HG03280 (cell line): ENCODE data around the gene APBB2.

Experiments used
- ATAC-seq: cut with Tn5 transposase; IDR thresholded peaks from one replicate; pipeline ENCODE4 v1.9.1; 2021; ENCODE audit warnings: mild to moderate bottlenecking, moderate library complexity; ENCODE audit not compliant: unreplicated experiment

APBB2 gene

DNA sequence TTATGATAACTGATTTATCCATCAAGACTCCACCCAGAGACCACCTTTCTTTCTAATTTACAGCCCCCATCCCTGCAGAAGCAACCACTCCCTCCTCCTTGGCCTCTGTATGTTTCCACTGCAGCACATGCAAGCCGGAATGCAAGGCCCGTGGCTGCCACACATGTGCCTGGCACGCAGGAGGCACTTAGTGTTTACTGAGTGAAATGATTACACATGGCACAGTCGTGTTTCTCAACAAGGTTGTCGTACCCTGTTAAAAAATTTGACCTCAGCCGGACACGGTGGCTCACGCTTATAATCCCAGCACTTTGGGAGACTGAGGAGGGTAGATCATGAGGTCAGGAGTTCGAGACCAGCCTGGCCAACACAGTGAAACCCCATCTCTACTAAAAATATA is 104.3 kb downstream of the APBB2 start:
- ATAC-seq: no peak

DNA sequence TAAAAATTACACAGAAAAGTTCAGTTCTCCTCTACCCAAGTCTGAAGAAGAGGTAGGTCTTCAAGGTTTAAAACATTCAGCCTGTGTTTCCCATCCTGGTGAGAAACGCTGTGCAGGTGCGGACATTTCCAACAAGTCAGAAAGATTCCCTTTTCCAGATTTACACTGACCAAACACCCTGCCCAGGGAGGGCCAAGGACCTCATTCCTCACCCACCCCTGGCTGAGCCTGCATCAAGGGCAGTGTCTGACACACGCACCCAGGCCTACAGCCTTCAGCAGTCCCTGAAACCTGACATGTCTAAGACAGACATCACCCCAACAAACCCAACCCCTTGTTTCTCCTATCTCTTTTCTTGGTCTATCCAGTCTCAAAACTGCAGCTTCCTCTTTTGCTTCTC is 105.9 kb downstream of the APBB2 start:
- no peak for ATAC-seq

DNA sequence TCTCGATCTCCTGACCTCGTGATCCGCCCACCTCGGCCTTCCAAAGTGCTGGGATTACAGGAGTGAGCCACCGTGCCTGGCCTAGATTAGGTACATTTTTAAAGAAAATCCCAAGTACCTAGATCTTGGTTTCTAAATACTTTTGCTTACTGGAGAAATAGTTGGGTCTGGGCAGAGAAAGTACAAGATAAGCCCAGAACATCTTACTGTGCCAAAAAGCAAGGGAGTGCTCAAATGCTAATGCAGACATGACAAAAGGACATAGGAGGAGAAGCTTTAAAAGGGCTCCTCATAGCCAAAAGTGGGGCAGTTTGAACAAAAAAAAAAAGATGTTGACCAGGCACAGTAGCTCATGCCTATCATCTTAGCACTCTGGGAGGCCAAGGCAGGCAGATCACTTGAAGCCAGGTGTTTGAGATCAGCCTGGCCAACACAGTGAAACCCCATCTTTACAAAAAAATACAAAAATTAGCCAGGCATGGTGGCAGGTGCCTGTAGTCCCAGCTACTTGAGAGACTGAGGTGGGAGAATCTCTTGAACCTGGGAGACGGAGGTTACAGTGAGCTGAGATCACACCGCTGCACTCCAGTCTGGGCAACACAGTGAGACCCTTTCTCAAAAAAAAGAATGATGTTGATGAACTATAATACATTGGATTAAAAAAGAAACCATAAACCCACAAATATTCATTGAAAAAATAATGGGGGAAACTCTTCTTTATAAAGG is 107.5 kb downstream of the APBB2 start:
- ATAC-seq: no peak

DNA sequence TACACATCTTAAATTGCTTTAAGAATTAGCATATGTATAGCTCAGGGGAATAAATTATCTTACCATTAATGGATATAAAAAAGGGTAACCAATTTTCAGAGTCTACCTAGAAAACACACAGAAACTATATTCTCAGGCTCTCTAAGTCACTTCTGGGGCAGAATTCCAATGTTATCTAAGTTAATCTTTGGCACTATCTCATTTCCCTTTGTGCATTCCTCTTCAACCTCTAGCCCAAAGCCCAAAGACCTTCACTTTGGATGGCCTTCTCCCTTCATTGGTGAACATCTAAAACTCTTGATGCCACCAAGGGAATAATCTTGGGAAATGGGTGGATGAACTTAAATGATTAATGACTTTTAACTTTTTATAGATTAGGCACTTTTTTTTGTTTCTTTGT is 108.3 kb downstream of the APBB2 start:
- ATAC-seq: no peak

DNA sequence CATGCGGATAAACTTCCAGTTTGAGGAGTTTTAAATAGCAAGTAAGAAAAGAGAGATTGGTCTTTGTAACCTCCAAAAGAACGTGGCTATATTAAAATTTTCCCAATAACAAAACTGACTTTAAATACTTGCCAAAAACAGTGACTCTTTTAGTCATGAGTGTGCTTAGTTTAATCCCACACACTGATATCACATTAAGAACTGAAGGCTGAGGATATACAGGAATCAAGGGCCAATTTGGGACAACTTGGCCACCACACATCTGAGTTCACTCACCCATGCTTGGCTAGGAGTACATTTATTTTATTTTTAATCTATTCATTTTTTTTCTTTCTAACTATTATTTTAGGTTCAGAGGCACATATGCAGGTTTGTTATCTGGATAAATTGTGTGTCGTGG is 110.2 kb downstream of the APBB2 start:
- no peak for ATAC-seq

DNA sequence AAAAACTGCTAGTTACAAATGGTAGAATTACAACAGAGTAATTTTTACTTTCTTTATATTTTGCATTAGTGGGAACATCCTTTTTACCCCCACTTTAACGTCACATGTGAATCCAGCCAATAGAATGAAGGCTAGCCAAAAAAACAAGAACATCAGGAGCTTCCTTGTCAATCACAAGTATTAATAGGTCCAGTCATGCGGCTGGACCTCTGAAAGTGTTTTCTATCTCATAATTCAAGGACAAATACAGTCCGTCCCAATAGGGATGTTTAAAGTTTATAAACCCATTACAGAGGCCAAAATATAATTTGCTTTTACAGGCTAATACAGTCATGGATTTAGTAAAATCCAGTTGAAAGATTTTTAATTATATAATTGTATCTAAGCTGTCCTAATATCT is 110.7 kb downstream of the APBB2 start:
- no peak for ATAC-seq

DNA sequence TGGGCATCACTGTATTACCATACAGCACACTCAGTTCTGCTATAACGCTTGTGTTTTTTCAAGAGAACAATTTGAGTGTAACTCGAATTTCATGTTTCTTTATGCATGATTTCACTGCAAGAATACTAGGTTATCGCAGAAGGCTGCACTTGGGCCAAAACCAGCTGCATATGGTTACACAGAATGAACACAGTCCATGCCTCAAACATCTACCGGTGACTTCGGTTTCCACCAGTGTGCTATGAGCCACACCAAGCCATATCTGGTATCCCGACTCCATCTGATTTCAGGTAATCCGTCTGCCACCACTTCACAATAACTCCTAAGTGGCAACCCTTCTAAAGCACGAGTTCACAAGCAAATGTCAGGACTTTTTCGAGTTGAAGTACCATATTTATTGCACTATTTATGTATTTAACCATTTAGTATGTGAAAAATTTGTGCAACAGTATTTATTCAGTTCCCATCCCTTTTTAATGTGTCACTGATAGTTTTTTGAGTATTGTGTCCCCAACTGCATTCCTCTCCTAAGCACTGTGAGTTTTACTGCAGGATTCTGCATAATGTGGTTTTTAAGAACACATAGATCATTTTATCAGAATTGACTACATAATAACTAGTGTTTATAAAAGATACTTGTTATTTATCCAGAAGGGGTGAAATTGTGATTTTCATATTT is 111.8 kb downstream of the APBB2 start:
- ATAC-seq: no peak

DNA sequence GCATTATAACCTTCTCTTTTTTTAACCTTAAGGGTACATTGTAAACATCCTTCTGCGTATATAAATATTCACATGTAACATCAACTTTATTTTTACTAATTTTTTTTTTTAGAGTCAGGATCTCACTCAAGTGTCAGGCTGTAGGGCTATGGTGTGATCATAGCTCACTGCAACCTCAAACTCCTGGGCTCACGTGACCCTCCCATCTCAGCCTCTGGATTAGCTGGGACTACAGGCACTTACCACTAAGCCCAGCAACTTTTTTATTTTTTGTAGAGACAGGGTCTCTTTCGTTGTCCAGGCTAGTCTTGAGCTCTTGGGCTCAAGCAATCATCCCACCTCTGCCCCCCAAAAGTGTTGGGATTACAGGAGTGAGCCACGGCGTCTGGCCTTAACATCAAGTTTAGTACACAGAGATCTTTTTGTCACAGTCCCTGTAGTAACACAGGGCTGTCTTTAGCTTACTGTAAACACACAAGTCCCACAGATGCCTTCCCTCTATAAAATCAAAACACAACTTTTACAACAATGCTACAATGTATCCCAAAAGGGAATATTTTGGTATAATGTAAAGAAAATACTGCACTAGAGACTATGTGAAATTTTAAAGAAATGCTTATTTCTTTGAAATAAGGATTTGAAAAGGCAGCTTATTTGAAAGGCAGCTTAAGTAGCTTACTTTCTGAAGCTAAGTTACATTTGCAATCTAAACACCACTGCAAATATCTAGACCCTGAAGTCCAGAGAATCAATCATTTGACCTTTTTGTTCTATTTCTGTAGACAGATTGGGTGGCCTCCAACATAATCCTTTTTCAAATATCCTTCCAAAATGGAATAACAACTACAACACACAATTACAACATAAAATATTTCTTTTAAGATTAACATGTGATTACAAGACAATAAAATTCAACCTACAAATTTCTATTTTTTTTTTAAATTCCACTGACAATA is 116.0 kb downstream of the APBB2 start:
- ATAC-seq: no peak

DNA sequence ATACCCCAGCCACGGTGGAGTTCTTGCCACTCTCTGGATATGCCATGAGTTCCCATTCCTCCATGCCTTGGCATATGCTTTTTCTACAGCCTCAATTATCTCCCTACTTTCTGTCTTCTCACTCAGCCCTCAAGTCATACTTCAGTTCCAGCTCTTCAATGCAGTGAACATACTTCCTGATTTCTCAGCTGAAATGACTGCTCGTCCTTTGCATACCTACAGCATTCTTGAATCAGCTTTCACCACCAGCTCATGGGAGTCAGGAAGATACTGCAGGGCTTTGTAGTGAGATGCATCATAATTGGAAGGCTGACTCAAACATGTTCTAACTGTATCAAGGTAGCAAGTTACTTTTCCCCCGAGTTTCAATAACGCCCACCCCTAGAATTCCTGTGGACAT is 118.4 kb downstream of the APBB2 start:
- ATAC-seq: no peak

DNA sequence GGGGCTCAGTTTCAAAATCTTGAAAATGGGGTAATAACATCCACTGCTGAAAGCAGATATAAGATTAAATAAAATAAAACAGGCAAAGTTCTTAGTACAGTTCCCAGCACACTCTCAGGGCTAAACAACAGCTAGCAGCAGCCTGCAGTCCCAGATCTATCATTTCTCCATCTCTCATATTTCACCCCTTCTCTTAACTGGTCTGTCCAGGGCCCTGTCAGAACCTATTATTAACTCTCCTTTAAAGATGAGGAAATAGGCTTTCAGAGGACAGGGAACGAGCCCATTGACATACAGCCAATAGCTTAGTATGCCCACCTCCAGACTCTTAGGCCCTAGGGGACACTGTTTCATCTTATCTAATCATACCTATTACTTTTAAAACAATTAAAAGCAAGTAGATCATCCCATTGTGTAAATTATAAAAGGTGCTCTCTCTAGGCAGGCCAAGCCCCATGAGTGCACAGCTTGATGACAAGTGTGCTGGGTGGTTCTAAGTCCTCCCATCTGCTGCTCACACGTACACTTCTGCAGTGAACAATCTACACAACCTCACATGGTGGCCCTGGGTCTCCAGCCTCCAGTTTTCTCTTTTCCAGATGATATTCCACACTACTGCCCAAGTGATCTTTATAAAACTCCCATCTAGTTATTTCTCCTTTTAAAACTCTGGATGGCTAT is 119.0 kb downstream of the APBB2 start:
- ATAC-seq: no peak

DNA sequence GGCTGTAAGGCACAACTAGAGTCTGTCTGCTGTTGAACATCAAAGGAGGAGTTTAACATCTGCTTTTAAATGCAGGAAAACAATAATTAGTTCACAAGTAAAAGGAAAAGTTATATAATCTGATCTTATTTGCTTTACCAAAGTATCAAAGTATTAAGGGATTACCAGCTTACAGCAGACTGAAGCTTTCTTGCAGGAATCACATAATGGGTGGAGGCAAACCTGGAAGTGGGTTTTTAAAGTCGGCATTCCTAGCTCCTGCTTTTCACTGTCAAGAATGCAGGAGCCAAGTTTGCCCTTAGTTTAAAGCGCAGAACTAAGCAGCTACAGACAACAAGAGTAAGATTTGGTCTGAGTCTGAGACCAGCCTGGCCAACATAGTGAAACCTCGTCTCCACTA is 122.2 kb downstream of the APBB2 start:
- ATAC-seq: no peak

DNA sequence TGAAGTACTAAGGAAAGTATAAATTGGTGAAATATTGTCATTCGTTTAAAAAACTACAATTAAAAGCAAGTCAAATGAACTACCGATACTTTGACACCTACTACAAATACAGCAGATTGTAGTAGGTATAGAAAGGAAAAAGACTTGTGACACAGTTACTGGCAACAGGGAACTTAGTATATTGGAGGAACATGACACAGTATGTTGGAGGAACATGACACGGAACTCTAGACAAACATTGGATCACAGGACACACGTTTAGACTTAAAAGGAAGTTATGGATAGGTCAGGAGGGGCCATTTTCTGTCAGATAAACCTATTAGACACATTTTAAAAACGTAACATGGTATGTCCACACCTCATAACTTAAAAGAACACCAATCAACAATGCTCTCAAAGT is 132.5 kb downstream of the APBB2 start:
- ATAC-seq: no peak

DNA sequence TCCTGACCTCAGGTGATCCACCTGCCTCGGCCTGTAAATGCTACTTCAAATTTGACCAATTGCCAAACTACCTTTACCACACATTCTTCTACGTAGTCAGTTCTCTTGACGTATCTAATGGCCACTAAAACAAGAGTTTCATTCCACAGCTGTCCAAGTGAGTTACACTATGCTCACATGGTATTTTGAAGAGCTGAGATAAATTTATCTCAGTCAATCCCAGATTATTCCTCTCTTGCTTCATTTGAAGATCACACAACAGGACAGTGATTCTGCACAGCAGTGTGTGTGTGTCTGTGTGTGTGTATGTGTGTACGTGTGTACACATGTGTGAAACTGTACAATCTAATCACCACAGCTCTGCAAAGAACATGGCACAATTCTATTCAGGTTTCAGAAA is 133.4 kb downstream of the APBB2 start:
- ATAC-seq: no peak

DNA sequence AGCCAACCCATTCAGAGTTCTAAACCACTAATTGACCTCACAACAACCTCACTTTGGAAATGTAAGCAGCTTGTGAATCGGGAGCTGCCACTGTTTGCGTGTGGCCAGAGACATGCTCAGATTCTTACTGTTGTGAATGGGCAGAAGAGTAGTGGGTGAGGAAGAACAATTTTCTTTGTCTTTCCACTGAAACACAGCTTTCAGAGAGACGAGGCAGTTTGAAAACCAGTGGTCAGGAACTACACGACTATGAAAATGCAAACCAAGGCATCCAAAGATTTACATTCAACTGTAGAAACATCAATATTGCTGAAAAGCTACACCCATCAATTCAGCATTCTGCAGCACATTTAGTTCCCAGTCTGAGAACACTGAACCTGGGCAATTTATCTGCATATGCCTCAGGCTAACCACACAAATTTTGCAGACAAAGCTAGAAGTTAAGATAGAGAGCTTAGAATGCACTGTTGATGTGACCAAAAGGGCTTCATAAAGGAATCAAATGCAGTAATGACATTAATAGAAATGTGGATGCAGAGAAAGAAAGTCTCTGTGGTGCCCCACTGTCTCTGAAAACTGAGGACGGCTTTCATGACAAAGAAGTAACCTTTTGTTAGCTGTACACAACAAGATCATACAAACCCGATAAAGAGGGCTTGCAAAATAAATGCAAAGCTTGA is 134.3 kb downstream of the APBB2 start:
- ATAC-seq: no peak

DNA sequence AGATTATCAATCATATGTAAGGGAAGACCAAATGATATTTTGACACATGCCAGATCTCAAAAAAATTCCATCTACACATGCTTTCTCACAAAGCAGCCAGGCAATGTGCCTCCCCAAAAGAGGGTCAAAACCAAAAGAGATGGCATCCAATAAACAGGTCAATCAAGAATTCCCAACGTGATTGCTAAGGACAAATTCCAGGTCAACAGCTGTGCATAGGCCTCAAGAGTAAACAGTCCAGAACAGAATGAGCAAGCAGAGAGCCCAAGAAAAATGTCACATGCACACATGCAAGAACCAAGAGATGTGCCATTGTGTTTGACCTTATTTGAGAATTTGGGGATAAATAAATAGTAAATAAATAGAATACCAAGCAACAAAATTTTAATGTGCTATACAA is 136.7 kb downstream of the APBB2 start:
- ATAC-seq: no peak

DNA sequence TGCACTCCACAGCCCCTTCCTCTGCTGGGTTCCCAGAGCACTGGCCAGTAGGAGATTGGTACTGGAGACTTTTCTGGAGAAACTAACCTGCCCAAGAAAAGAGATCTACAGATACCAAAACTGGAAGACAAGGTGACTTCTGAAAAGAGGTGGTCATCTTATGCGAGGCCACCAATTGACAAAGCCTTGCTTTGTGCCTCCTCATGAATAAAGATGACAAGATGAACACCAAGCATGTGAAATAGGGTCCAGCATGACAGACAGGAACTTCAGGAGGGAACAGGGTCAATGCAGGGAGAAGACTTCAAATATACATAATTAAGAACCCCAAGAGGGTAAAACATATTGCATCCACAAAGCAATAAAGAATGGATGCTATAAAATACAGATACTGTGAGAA is 137.9 kb downstream of the APBB2 start:
- no peak for ATAC-seq

DNA sequence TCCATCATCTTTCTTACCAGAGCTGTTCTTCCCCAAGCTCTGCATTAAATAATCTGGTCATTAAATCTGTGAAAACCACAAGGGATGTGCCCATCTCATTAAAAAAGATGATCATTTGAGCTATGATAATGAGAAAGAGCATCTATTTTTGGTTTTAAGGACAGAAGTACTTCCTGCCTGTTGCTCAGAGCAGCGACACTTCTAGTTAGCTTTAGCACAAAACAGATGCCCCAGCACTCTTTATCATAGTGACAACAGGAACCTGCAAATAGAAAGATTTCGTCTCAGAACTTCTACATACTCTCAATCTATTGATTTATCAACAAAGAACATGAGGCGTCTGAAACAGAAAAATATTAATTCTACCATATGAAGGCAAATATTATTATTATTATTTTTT is 140.1 kb downstream of the APBB2 start:
- ATAC-seq: no peak

DNA sequence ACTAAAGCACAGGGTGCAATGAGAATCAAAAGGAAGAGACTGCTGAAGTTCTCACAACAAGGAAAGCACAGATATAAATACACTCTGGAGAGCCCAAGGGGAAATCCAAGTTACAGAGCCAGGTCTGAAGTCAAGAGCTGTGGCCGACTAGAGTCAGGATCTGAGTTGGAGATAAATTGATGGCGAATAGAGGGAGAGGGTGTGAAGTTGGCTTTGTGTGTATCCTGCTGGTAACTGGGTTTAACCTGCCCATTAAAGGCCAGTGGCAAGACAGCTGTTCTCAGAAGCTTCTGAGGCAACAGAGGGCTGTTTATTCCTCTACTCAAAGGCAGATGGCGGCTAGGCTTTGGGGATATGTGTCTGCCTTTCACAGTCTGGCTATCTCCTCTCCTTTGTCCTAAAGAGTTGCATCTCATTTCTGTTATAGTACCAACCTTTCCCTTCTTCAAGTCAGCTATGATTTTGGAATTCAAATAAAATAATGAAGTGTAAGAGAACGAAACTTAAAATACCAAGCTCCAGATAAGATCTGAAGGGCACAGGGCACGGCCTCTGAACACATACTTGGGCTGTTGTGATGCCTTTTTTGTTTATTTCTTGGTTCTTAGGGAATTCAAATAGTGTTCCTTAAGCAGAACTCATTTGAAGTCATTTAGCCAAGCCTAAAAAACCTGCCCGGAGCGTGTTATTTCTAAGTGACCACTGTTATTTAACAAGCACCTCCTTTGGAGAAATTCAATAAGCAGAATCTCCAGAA is 142.1 kb downstream of the APBB2 start:
- ATAC-seq: no peak

DNA sequence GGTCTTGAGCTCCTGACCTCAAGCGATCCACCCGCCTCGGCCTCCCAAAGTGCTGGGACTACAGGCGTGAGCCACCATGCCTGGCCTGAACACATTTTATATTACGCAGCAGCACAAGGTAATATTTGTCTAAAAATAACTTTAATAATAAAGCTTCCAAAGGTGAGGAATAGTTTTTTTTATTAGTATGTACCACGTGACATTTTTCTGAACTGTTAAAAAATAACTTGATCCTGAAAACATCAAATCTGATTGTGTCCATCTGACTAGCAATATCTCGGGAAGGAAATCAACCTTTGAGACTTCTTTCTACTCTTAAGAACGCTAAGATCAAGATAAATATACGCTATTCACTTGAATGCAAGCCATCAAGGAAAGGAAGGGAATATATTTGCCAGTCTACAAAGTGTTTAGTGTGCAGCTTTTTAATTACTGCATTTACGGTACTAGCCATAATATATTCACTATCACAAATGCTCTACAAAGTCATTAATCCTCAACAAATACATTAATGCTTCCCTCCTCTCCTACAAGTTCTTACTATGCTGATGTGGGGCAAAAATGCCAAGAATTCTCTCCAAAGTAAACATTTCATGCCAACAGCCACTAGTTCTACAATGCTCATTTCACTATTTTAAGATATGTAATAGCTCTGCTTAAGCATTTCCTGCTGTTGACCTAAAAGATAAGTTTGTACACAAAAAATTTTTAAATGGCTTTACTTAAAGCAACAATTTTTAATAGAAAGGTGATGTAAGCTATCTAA is 143.6 kb downstream of the APBB2 start:
- no peak for ATAC-seq
